Measurements from ENCODE around the gene ROBO1.
"Not testable (repeated sequence)": the region's sequence is repeated elsewhere in the genome, so short reads cannot be mapped to it uniquely, and the experiment has no call there.

Gene ROBO1

GRCh38 chr3:79369306-79369705 is 398.5 kb downstream of the ROBO1 start:
- DNase-seq (ENCODE audit: low read depth), result no peak

GRCh38 chr3:79368403-79368802 is 399.4 kb downstream of the ROBO1 start:
- no peak for DNase-seq (ENCODE audit: low read depth)

GRCh38 chr3:79367803-79368202 is 400.0 kb downstream of the ROBO1 start:
- no peak for DNase-seq (ENCODE audit: low read depth)

- DNase-seq (ENCODE audit: low read depth), result no peak
Measured at GRCh38 chr3:79367066-79367465, 400.7 kb downstream of the ROBO1 start.

GRCh38 chr3:79366414-79366813 is 401.4 kb downstream of the ROBO1 start:
- no peak for DNase-seq (ENCODE audit: low read depth)

GRCh38 chr3:79364784-79365183 is 403.0 kb downstream of the ROBO1 start:
- DNase-seq (ENCODE audit: low read depth), result no peak

- no peak for DNase-seq (ENCODE audit: low read depth)
Measured at GRCh38 chr3:79362571-79363270, 405.1 kb downstream of the ROBO1 start.

- no peak for DNase-seq (ENCODE audit: low read depth)
Measured at GRCh38 chr3:79361748-79362378, 405.9 kb downstream of the ROBO1 start.

- DNase-seq (ENCODE audit: low read depth), result no peak
Measured at GRCh38 chr3:79358327-79358726, 409.5 kb downstream of the ROBO1 start.

- DNase-seq (ENCODE audit: low read depth), result no peak
Measured at GRCh38 chr3:79354179-79354688, 413.6 kb downstream of the ROBO1 start.

- no peak for DNase-seq (ENCODE audit: low read depth)
Measured at GRCh38 chr3:79351699-79352098, 416.1 kb downstream of the ROBO1 start.

- no peak for DNase-seq (ENCODE audit: low read depth)
Measured at GRCh38 chr3:79344876-79345871, 422.6 kb downstream of the ROBO1 start.

- no peak for DNase-seq (ENCODE audit: low read depth)
Measured at GRCh38 chr3:79341961-79342360, 425.8 kb downstream of the ROBO1 start.

GRCh38 chr3:79339846-79340245 is 428.0 kb downstream of the ROBO1 start:
- no peak for DNase-seq (ENCODE audit: low read depth)

- no peak for DNase-seq (ENCODE audit: low read depth)
Measured at GRCh38 chr3:79337798-79338197, 430.0 kb downstream of the ROBO1 start.

- DNase-seq (ENCODE audit: low read depth), result no peak
Measured at GRCh38 chr3:79329154-79329553, 438.6 kb downstream of the ROBO1 start.

GRCh38 chr3:79326642-79327041 is 441.2 kb downstream of the ROBO1 start:
- no peak for DNase-seq (ENCODE audit: low read depth)

GRCh38 chr3:79325833-79326383 is 441.9 kb downstream of the ROBO1 start:
- DNase-seq (ENCODE audit: low read depth), result not testable (repeated sequence)

GRCh38 chr3:79317551-79318518 is 450.0 kb downstream of the ROBO1 start:
- DNase-seq (ENCODE audit: low read depth), result no peak

GRCh38 chr3:79314962-79315361 is 452.8 kb downstream of the ROBO1 start:
- no peak for DNase-seq (ENCODE audit: low read depth)

- DNase-seq (ENCODE audit: low read depth), result no peak
Measured at GRCh38 chr3:79314544-79314943, 453.3 kb downstream of the ROBO1 start.
